ENCODE data around the gene RNF41. TPM values are rescaled to one million over a fixed set of nuclear protein-coding genes. Genes with fewer than 3 reads are reported as not detected.

Gene RNF41
- total and polyA plus RNA-seq, 2 donors (not counting 1 experiment from before 2014, with no cell fraction given) = 113 to 129 TPM

GRCh38 chr12:56253091-56253490 is 31.4 kb upstream of the RNF41 start:
- CTCF ChIA-PET = interaction anchor here (1.4 kb wide), 1 partner anchor 48 kb away, joined by 4 read pairs; no protein-coding TSS in a partner anchor
- ATAC-seq (ENCODE audit: low read depth) (no peak), DNase-seq (no peak)
- Mint-ChIP-seq H3K4me3 (no peak overlapping the region), H3K27ac (no peak overlapping the region), H3K9me3 (ENCODE audit: insufficient read depth) (no peaks in the 10 kb centered on the region), H3K4me1 (peaks cover 11% of the 10 kb centered on the region), H3K27me3 (no peaks in the 10 kb centered on the region)
- Histone ChIP-seq H3K79me2 (ENCODE audit: control insufficient read depth, insufficient read depth, low read length) (peaks cover 28% of the 10 kb centered on the region), H3K4me3 (ENCODE audit: control extremely low read depth in 1 of 5, extremely low read depth in 1 of 5, insufficient read depth in 1 of 5, low read depth in 2 of 5, low read length in 4 of 5) (no peak overlapping the region), H3K9me3 (ENCODE audit: control extremely low read depth in 1 of 3, control insufficient read depth in 2 of 3, insufficient read depth in 1 of 3, low read length in 2 of 3) (no peaks in the 10 kb centered on the region), H2AFZ (ENCODE audit: insufficient read depth, low read depth, low read length, poor library complexity, severe bottlenecking) (no peak overlapping the region), H3K27me3 (replicated peaks in 1 of 4; ENCODE audit: control extremely low read depth in 1 of 4, control insufficient read depth in 3 of 4, insufficient read depth in 4 of 4, low read length in 3 of 4) (no peaks in the 10 kb centered on the region), H3K9ac (ENCODE audit: low read length) (no peak overlapping the region), H4K20me1 (ENCODE audit: control insufficient read depth, insufficient read depth, low read length, poor library complexity, severe bottlenecking) (peaks cover 21% of the 10 kb centered on the region), H3K4me2 (replicated peaks; ENCODE audit: low read depth, low read length, poor library complexity, severe bottlenecking) (no peak overlapping the region), H3K36me3 (replicated peaks in 1 of 2; ENCODE audit: control extremely low read depth in 1 of 2, control insufficient read depth in 1 of 2, extremely low read depth in 1 of 2, insufficient read depth in 2 of 2, low read length in 1 of 2) (peaks cover 2 to 73% of the 10 kb centered on the region in 2 experiments), H3K27ac (ENCODE audit: low read length in 2 of 2) (no peak overlapping the region), H3K4me1 (ENCODE audit: control insufficient read depth in 2 of 2, insufficient read depth in 2 of 2, low read length in 2 of 2) (peaks cover 12 to 14% of the 10 kb centered on the region in 2 donors)
- TF ChIP-seq EZH2 (IDR thresholded peaks at IDR 0.05; ENCODE audit: borderline replicate concordance, insufficient read depth, low read depth, low read length, poor library complexity, severe bottlenecking) (no peak), CTCF (IDR thresholded peaks at IDR 0.05) (no peak)
- intact Hi-C loops (cut with micrococcal nuclease) = no loop called here
- WGBS (ENCODE audit: insufficient coverage) = 96% methylated on average over 11 of the region's 11 CpGs
- POLR2A ChIA-PET = no interaction called here

DNA sequence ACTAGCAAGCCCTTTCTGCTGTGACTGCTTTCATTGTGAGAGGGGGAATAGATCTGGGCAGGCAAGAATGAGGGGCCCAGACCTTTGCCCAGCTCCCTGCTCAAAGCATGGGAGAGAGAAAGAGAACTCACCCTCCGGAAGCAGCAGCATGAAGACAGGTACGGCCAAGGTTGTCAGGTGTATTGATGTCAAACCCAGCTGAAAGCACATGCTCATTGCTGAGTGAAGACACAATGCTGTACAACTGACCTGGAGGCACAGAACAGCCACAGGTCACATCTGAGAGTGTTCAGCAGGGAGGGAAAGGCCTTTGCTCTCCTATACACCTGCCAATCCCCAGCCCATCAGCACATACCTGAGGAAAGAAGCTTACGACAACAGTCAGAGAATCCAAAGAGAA is 30.9 kb upstream of the RNF41 start:
- H3K36me3 ChIP-seq (replicated peaks in 1 of 2; ENCODE audit: control extremely low read depth in 1 of 2, control insufficient read depth in 1 of 2, extremely low read depth in 1 of 2, insufficient read depth in 2 of 2, low read length in 1 of 2) = peaks cover 2 to 78% of the 10 kb centered on the region in 2 experiments
- DNase-seq (no peak), ATAC-seq (ENCODE audit: low read depth) (no peak)
- H3K4me1 ChIP-seq (ENCODE audit: control insufficient read depth in 2 of 2, insufficient read depth in 2 of 2, low read length in 2 of 2) = peaks cover 11 to 13% of the 10 kb centered on the region in 2 donors
- peaks cover 23% of the 10 kb centered on the region for H3K79me2 ChIP-seq (ENCODE audit: control insufficient read depth, insufficient read depth, low read length)
- H3K4me2 ChIP-seq (replicated peaks; ENCODE audit: low read depth, low read length, poor library complexity, severe bottlenecking) = no peak overlapping the region
- Mint-ChIP-seq H3K27ac (no peak overlapping the region), H3K4me3 (no peak overlapping the region), H3K27me3 (no peaks in the 10 kb centered on the region), H3K4me1 (peaks cover 11% of the 10 kb centered on the region), H3K9me3 (ENCODE audit: insufficient read depth) (no peaks in the 10 kb centered on the region)
- H3K27ac ChIP-seq (ENCODE audit: low read length in 2 of 2) = no peak overlapping the region
- no peaks in the 10 kb centered on the region for H3K9me3 ChIP-seq (ENCODE audit: control extremely low read depth in 1 of 3, control insufficient read depth in 2 of 3, insufficient read depth in 1 of 3, low read length in 2 of 3)
- TF ChIP-seq CTCF (IDR thresholded peaks at IDR 0.05) (no peak), EZH2 (IDR thresholded peaks at IDR 0.05; ENCODE audit: borderline replicate concordance, insufficient read depth, low read depth, low read length, poor library complexity, severe bottlenecking) (no peak)
- H3K9ac ChIP-seq (ENCODE audit: low read length) = no peak overlapping the region
- intact Hi-C loops (cut with micrococcal nuclease) = no loop called here
- ChIA-PET POLR2A (interaction anchor here (0.7 kb wide), 1 partner anchor 14 kb away, joined by 3 read pairs; the partner anchor contains the start of gene COQ10A), CTCF (interaction anchor here (1.4 kb wide), 1 partner anchor 47 kb away, joined by 4 read pairs; no protein-coding TSS in a partner anchor)
- no peak overlapping the region for H3K4me3 ChIP-seq (ENCODE audit: control extremely low read depth in 1 of 5, extremely low read depth in 1 of 5, insufficient read depth in 1 of 5, low read depth in 2 of 5, low read length in 4 of 5)
- H2AFZ ChIP-seq (ENCODE audit: insufficient read depth, low read depth, low read length, poor library complexity, severe bottlenecking) = no peak overlapping the region
- 96% methylated on average over 2 of the region's 3 CpGs for WGBS (ENCODE audit: insufficient coverage)
- peaks cover 18% of the 10 kb centered on the region for H4K20me1 ChIP-seq (ENCODE audit: control insufficient read depth, insufficient read depth, low read length, poor library complexity, severe bottlenecking)
- H3K27me3 ChIP-seq (replicated peaks in 1 of 4; ENCODE audit: control extremely low read depth in 1 of 4, control insufficient read depth in 3 of 4, insufficient read depth in 4 of 4, low read length in 3 of 4) = no peaks in the 10 kb centered on the region
